Stimulated activated CD4-positive, alpha-beta T cell treated with anti-CD3 and anti-CD28 coated beads, Interleukin-4, amount 100 ng/mL, for 4 hours (primary cell): Measurements from ENCODE around the gene DMTF1.
"Not testable (repeated sequence)": the region's sequence is repeated elsewhere in the genome, so short reads cannot be mapped to it uniquely, and the experiment has no call there.

ENCODE experiments used
- DNase-seq, 2 experiments: peaks; one replicate each; pipeline ENCODE4 v3.0.0-alpha.2; 2020

Gene DMTF1

DNA sequence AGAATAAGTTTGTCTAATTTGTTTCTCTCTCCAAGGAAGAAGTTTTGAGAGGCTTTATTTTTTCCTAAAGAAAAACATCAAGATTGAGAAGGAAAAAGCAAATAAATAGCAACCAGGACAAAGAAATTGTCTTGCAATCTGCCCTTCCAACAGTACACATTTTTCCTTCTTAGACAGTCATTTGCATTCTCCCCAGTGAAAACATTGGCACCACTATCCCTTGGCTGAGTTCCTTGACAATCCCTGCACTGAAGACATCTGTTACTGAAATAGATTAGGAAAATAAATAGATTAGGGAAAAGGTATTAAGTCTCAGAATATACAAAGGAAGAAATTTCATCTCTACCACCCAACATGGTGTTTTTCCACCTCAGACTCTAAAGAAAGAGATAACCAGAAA, 79.5 kb downstream of the DMTF1 start:
- DNase-seq: no peak

DNA sequence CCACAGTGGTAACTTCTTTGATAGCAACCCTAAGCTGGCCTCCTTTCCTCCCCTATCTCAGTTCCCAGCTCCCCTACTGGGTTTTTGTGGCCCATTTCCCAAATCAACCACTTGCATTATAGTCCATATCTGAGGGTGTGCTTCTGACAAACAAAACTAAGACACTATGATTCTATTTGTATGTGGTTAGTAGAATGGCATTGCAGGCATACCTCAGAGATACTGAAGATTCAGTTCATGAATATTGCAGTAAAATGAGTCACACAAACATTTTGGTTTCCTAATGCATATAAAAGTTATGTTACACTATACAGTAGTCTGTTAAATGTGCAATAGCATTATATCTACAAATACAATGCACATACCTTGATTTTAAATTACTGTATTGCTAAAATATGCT, 82.7 kb downstream of the DMTF1 start:
- no peak for DNase-seq

DNA sequence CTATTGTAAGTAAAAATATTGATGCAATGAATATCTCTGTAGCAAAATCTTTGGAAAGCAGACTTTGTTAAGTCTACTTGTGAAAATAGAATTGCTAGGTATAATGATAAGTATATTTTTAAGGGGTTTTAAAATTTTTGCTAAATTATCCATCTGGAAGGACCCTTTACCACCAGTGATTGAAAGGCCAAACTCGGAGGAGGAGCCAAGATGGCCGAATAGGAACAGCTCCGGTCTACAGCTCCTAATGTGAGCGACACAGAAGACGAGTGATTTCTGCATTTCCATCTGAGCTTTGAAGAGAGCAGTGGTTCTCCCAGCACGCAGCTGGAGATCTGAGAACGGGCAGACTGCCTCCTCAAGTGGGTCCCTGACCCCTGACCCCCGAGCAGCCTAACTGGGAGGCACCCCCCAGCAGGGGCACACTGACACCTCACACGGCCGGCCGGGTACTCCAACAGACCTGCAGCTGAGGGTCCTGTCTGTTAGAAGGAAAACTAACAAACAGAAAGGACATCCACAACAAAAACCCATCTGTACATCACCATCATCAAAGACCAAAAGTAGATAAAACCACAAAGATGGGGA, 86.3 kb downstream of the DMTF1 start:
- DNase-seq: not testable (repeated sequence)

DNA sequence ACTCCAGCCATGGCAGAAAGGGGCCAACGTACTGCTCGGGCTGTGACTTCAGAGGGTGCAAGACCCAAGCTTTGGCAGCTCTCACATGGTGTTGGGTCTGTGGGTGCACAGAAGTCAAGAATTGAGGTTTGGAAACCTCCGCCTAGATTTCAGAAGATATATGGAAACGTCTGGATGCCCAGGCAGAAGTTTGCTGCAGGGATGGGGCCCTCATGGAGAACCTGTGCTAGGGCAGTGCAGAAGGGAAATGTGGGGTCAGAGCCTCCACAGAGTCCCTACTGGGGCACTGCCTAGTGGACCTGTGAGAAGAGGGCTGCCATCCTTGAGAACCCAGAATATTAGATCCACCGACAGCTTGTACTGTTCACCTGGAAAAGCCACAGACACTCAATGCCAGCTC, 93.4 kb downstream of the DMTF1 start:
- not testable (repeated sequence) for DNase-seq
